ENCODE measurements around the gene LGALS3BP. TPM values are rescaled to one million over a fixed set of nuclear protein-coding genes. Genes with fewer than 3 reads are reported as not detected.

Gene LGALS3BP
- polyA plus RNA-seq, 5 donors: 124 to 224 (median 169) TPM

- DNase-seq: no peak
Observed at GRCh38 chr17:79018370-79018695, 38.6 kb upstream of the LGALS3BP start.

- no peak for DNase-seq
Observed at GRCh38 chr17:79017546-79018369, 38.0 kb upstream of the LGALS3BP start.

GRCh38 chr17:79014158-79014758 lies 34.5 kb upstream of the LGALS3BP start:
- DNase-seq: no peak

- no peak for DNase-seq
Observed at GRCh38 chr17:79012563-79013134, 32.9 kb upstream of the LGALS3BP start.

GRCh38 chr17:79011451-79012147 lies 31.9 kb upstream of the LGALS3BP start:
- no peak for DNase-seq

GRCh38 chr17:79010304-79010646 lies 30.6 kb upstream of the LGALS3BP start:
- DNase-seq: no peak

- DNase-seq: peak; percentile 91
Observed at GRCh38 chr17:79009397-79010303, 29.9 kb upstream of the LGALS3BP start, which contains the start of gene CANT1. TSS of gene CANT1 (minus strand) at chr17:79009764. CDS start at chr17:78997622, 12,142 bp downstream.

- DNase-seq: no peak
Observed at GRCh38 chr17:79008666-79009387, 29.1 kb upstream of the LGALS3BP start.

GRCh38 chr17:79007504-79008381 lies 28.0 kb upstream of the LGALS3BP start:
- no peak for DNase-seq

- no peak for DNase-seq
Observed at GRCh38 chr17:79006794-79007503, 27.2 kb upstream of the LGALS3BP start.

- DNase-seq: no peak
Observed at GRCh38 chr17:79006046-79006445, 26.3 kb upstream of the LGALS3BP start.

GRCh38 chr17:79005063-79005861 lies 25.5 kb upstream of the LGALS3BP start:
- no peak for DNase-seq

- no peak for DNase-seq
Observed at GRCh38 chr17:79003661-79004411, 24.1 kb upstream of the LGALS3BP start.

- DNase-seq: no peak
Observed at GRCh38 chr17:79002796-79003593, 23.3 kb upstream of the LGALS3BP start.

- no peak for DNase-seq
Observed at GRCh38 chr17:79002291-79002690, 22.6 kb upstream of the LGALS3BP start.
